ENCODE data around the gene DUS4L. TPM values are rescaled to one million over a fixed set of nuclear protein-coding genes. Genes with fewer than 3 reads are reported as not detected.

The DUS4L gene
- total RNA-seq, 1 experiment from 2014 or later: 15.3 TPM

GRCh38 chr7:107605218-107605815, 41.5 kb downstream of the DUS4L start (continued):
- no peak for TF ChIP-seq ATF2 (CRISPR knock-in tag; IDR thresholded peaks at IDR 0.05; ENCODE audit: borderline replicate concordance, low read depth)
- TF ChIP-seq CREB1 (CRISPR knock-in tag; IDR thresholded peaks at IDR 0.05): no peak
- no peak for TF ChIP-seq KAT7 (CRISPR knock-in tag; IDR thresholded peaks at IDR 0.05; ENCODE audit: borderline replicate concordance)

DNA sequence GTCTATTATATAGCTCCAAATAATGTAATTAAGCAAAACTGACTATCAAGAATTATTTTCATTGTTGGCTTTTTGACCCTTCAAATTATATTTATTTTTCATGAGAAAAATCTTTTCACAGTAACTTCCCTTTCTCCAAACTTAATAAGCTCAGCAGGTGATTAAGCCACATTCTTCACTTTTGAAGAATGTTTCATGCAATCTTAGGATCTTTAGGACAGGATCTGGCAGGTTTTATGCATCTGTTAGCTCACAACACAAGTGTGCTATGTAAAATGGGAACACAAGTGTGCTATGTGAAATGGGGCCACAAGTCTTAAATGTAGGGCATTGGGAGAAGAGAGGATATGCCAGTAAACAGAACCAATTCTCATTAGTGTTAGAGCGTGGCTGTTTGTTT, 42.5 kb downstream of the DUS4L start:
- POLR2A ChIA-PET: no interaction called here
- no peaks in the 10 kb centered on the region for H3K9me3 Mint-ChIP-seq
- no peak overlapping the region for H3K4me3 Mint-ChIP-seq
- H3K4me1 Mint-ChIP-seq: no peaks in the 10 kb centered on the region
- H3K27ac Mint-ChIP-seq: peak overlapping the region; percentile 18; the same call in 1 of the 2 replicates
- no peak for DNase-seq (ENCODE audit: low spot score)
- no peak for ATAC-seq
- no peaks in the 10 kb centered on the region for H3K36me3 Mint-ChIP-seq
- CTCF ChIA-PET: no interaction called here
- H3K27me3 Mint-ChIP-seq (ENCODE audit: low read depth): no peaks in the 10 kb centered on the region
- TF ChIP-seq ZNF232 (CRISPR knock-in tag; IDR thresholded peaks at IDR 0.05) (no peak), CBFB (CRISPR knock-in tag; IDR thresholded peaks at IDR 0.05; ENCODE audit: low read depth) (no peak), ZNF219 (CRISPR knock-in tag; IDR thresholded peaks at IDR 0.05; ENCODE audit: borderline replicate concordance) (no peak), PREB (CRISPR knock-in tag; IDR thresholded peaks at IDR 0.05; ENCODE audit: borderline replicate concordance) (no peak), NR3C1 (CRISPR knock-in tag; conservative IDR thresholded peaks at IDR 0.05; ENCODE audit: low read depth) (no peak), FOXK1 (CRISPR knock-in tag; IDR thresholded peaks at IDR 0.05) (no peak), TCF7 (CRISPR knock-in tag; IDR thresholded peaks at IDR 0.05; ENCODE audit: low read depth) (no peak), PRDM15 (CRISPR knock-in tag; IDR thresholded peaks at IDR 0.05) (no peak), ZNF138 (CRISPR knock-in tag; conservative IDR thresholded peaks at IDR 0.05) (no peak)
- TF ChIP-seq, protein P1, sequence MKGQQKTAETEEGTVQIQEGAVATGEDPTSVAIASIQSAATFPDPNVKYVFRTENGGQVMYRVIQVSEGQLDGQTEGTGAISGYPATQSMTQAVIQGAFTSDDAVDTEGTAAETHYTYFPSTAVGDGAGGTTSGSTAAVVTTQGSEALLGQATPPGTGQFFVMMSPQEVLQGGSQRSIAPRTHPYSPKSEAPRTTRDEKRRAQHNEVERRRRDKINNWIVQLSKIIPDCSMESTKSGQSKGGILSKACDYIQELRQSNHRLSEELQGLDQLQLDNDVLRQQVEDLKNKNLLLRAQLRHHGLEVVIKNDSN (CRISPR knock-in tag; IDR thresholded peaks at IDR 0.05): no peak
- TF ChIP-seq, protein P2, sequence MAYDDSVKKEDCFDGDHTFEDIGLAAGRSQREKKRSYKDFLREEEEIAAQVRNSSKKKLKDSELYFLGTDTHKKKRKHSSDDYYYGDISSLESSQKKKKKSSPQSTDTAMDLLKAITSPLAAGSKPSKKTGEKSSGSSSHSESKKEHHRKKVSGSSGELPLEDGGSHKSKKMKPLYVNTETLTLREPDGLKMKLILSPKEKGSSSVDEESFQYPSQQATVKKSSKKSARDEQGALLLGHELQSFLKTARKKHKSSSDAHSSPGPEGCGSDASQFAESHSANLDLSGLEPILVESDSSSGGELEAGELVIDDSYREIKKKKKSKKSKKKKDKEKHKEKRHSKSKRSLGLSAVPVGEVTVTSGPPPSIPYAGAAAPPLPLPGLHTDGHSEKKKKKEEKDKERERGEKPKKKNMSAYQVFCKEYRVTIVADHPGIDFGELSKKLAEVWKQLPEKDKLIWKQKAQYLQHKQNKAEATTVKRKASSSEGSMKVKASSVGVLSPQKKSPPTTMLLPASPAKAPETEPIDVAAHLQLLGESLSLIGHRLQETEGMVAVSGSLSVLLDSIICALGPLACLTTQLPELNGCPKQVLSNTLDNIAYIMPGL (CRISPR knock-in tag; IDR thresholded peaks at IDR 0.05): no peak
- TF ChIP-seq, protein P3, sequence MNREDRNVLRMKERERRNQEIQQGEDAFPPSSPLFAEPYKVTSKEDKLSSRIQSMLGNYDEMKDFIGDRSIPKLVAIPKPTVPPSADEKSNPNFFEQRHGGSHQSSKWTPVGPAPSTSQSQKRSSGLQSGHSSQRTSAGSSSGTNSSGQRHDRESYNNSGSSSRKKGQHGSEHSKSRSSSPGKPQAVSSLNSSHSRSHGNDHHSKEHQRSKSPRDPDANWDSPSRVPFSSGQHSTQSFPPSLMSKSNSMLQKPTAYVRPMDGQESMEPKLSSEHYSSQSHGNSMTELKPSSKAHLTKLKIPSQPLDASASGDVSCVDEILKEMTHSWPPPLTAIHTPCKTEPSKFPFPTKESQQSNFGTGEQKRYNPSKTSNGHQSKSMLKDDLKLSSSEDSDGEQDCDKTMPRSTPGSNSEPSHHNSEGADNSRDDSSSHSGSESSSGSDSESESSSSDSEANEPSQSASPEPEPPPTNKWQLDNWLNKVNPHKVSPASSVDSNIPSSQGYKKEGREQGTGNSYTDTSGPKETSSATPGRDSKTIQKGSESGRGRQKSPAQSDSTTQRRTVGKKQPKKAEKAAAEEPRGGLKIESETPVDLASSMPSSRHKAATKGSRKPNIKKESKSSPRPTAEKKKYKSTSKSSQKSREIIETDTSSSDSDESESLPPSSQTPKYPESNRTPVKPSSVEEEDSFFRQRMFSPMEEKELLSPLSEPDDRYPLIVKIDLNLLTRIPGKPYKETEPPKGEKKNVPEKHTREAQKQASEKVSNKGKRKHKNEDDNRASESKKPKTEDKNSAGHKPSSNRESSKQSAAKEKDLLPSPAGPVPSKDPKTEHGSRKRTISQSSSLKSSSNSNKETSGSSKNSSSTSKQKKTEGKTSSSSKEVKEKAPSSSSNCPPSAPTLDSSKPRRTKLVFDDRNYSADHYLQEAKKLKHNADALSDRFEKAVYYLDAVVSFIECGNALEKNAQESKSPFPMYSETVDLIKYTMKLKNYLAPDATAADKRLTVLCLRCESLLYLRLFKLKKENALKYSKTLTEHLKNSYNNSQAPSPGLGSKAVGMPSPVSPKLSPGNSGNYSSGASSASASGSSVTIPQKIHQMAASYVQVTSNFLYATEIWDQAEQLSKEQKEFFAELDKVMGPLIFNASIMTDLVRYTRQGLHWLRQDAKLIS (CRISPR knock-in tag; IDR thresholded peaks at IDR 0.05; ENCODE audit: borderline replicate concordance): no peak
- TF ChIP-seq, protein P4, sequence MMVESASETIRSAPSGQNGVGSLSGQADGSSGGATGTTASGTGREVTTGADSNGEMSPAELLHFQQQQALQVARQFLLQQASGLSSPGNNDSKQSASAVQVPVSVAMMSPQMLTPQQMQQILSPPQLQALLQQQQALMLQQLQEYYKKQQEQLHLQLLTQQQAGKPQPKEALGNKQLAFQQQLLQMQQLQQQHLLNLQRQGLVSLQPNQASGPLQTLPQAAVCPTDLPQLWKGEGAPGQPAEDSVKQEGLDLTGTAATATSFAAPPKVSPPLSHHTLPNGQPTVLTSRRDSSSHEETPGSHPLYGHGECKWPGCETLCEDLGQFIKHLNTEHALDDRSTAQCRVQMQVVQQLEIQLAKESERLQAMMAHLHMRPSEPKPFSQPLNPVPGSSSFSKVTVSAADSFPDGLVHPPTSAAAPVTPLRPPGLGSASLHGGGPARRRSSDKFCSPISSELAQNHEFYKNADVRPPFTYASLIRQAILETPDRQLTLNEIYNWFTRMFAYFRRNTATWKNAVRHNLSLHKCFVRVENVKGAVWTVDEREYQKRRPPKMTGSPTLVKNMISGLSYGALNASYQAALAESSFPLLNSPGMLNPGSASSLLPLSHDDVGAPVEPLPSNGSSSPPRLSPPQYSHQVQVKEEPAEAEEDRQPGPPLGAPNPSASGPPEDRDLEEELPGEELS (CRISPR knock-in tag; IDR thresholded peaks at IDR 0.05): no peak
- TF ChIP-seq, protein P5, sequence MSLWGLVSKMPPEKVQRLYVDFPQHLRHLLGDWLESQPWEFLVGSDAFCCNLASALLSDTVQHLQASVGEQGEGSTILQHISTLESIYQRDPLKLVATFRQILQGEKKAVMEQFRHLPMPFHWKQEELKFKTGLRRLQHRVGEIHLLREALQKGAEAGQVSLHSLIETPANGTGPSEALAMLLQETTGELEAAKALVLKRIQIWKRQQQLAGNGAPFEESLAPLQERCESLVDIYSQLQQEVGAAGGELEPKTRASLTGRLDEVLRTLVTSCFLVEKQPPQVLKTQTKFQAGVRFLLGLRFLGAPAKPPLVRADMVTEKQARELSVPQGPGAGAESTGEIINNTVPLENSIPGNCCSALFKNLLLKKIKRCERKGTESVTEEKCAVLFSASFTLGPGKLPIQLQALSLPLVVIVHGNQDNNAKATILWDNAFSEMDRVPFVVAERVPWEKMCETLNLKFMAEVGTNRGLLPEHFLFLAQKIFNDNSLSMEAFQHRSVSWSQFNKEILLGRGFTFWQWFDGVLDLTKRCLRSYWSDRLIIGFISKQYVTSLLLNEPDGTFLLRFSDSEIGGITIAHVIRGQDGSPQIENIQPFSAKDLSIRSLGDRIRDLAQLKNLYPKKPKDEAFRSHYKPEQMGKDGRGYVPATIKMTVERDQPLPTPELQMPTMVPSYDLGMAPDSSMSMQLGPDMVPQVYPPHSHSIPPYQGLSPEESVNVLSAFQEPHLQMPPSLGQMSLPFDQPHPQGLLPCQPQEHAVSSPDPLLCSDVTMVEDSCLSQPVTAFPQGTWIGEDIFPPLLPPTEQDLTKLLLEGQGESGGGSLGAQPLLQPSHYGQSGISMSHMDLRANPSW (CRISPR knock-in tag; conservative IDR thresholded peaks at IDR 0.05; ENCODE audit: low read depth): no peak
